Epithelial cell of prostate (primary cell): Measurements from ENCODE around the gene GHRH.

ENCODE experiments used
- DNase-seq: peaks from one replicate; pipeline ENCODE4 v3.0.0-alpha.2; 2011; ENCODE audit warnings: low read depth, low spot score
- H3K27ac ChIP-seq: fragments of 450-650 bp; 2 replicates; pipeline ENCODE4 v1.5.1; 2017; ENCODE audit warnings: mild to moderate bottlenecking

Gene GHRH

DNA sequence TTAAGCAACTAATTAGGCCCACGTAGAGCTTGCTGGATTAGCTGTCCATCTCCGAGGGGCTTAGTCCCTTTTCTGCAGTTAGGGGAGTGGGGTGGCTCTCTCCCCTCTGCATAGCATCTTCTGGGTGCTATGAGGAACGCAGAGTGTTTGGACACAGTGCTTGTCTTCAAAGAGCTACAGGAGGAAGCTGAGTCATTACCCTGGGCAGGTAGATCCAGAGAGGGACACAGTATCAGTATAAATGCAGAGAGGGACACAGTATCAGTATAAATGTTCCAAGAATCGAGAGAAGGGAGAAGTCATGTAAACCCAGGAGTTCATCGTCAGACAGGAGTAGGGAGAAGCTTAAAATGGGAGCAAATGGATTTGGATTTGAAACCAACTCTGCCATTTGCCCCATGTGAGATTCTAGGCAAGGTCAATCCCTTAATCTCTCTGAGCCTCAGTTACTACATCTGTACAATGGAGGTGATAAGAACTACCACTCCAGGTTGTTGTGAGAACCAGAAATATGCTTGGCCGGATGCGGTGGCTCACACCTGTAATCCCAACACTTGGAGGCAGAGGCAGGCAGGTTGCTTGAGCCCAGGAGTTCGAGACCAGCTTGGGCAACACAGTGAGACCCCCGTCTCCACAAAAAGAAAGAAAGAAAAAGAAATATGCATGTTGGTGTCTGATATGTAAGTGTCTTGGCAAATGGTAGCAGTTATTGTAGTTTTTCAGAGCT is 5.5 kb upstream of the GHRH start:
- no peak overlapping the region for H3K27ac ChIP-seq

DNA sequence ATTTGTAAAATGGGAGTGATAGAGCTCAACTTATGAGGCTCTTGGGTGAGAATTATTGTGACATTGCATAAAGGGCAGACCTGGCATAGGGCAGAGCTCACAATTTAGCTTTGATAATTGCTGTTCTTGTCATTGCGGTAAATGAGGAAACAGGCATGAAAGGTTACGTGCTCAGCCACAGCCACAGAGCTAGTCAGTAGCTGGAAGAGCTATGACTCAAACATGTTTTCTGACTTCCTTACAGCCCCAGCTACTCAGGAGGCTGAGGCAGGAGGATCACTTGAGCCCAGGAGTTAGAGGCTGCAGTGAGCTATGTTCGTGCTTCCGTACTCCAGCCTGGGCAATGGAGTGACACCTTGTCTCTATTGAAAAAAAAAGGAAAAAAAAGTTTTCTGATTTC is 3.5 kb upstream of the GHRH start:
- H3K27ac ChIP-seq = no peak overlapping the region
- no peak for DNase-seq

More for the DNA sequence above, 5.5 kb upstream of the GHRH start:
- no peak for DNase-seq

DNA sequence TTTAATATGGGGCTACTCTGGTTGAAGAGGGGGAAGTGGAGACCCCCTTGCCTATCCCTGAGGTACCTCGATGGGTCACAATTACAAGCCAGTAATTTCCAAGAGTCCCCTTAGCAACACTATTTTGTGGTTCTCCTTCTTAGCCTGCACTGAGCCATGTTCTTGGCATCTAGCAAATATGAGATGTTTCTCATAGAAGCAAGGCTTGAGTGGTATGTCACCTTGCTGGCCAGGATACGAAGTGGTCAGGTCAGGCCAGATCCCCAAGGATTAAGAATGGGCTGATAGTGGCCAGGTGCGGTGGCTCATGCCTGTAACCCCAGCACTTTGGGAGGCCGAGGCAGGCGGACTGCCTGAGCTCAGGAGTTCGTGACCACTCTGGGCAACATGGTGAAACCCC is 2.1 kb upstream of the GHRH start:
- DNase-seq = no peak
- no peak overlapping the region for H3K27ac ChIP-seq

DNA sequence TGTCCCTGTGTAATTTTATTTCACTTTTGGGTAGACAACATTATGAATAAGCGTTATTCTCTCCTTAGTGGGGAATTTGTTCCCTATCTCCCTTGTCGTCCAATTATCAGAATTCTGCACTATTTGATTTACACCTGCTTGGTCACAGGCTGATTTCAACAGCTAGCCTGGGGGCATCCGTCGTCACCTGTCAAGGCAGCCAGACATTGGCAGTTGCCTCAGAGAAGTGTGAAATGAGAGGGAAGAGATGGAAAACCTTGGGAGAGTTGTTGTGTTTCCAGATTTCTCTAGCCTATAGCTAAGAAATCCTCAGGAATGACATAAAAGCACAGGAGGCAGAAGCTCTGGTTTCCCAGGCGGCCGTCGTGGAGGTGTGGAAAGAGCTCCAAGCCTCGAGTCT is 891 bp upstream of the GHRH start:
- H3K27ac ChIP-seq = no peak overlapping the region
- no peak for DNase-seq

DNA sequence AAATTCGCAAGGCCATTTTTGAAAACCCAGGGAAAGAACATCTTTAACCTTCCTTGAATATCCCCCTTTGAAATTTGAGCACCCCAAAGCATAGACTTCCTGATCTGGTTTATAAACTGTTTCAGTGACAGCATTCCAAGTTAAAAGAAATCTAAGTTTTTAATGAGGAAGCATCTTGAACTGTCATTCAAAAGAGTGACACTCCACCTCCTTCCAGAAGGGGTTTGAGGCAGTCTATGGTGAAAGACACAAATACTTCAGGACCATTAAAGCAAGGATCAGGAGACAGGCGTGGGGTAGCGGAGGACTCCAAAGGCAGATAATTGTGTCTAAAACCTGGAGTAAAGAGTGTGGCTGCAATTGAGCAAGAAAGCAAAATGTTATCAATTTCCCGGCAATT is 691 bp downstream of the GHRH start:
- DNase-seq = no peak
- H3K27ac ChIP-seq = no peak overlapping the region

DNA sequence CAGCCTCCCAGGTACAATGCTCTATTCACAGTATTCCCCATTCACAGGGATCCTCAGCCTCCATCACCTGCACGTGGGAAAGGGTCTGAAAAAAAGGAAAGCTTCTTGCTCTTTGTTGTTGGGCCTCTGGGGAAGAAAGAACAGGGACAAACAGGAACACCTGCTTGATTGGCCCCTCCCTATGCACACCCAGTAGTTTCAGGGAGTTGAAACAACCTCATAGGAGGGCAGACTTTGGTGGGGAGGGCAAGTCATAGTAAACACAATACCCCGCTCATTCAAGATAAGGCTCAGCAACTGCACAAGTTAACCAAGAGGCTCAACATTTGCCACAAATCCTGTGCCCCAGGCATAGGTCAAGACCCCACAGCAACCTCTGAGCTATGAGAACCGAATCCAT is 1.7 kb downstream of the GHRH start:
- DNase-seq = no peak
- H3K27ac ChIP-seq = no peak overlapping the region

DNA sequence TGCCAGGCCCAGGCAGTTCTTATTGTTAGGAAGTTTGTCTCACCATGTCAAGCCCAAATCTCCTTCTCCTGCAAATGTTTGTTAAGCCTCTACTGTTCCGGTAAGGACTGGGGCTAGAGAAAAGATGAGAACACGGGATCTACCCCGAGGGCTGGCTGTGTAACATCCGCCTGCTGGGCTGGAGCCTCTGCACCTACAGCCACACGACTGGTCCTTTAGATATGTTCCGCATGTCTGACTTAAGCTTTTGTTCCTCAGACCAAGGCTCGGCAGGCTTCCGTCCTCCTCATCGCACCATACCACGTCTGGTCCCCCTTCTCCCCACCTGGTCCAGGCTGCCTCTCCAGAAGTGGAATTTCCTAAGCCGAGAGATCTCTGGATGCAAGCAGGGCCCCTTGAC is 2.6 kb downstream of the GHRH start:
- DNase-seq = no peak
- no peak overlapping the region for H3K27ac ChIP-seq

DNA sequence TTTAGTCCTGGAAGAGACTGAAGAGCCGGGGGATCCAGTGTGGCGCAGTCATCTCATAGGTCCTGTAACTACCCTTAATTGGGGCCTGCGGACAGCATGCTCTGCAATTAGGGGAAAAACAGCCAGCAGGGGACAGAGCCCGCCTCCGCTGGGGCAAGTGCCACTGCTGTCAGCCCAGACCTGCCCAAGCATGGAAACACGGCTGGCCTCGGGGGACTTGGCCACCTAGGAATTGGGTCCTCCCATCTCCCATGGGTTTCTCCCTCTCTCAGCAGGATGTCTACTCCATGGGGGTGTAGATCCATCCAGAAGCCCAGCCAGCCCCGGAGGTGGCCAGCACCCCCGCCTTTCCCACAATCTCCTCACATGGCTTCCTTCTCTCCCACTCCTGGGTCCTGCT is 3.6 kb downstream of the GHRH start:
- no peak for DNase-seq
- H3K27ac ChIP-seq = no peak overlapping the region

DNA sequence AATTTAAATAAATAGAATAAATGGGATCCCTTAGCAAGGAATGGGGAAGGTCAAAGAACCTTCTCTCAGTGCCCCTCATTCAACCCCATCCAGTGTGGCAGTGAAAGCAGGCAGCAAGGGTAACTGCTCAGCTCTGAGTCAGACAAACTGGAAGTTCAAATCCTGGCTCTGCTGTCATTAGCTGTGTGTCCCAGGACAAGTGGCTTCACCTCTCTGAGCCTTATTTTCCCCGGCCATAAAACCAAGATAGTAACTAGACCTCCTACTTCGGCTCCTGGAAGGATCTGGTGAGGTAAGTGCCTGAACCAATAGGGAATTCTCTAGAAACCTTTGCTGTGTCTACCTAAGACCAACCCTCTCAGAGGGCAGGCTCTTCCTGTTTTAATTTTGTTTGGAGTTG is 4.1 kb downstream of the GHRH start:
- no peak overlapping the region for H3K27ac ChIP-seq
- no peak for DNase-seq

DNA sequence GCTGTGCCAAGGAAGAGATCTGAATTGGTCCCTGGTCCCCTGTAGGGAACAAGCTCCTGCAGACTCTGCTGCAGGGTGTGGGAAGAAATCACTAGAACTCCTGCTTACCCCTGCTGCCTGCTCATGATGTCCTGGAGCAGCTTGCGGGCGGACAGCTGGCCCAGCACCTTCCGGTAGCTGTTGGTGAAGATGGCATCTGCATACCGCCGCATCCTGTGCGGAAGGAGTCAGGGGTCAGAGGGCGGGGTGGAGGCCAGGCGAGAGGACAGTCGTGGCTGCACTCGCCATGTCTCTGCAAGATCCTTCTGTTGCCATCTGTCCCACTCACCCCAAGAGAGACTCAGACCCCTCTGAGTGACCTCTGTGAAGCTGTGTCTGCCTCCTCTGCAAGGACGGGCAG is 5.3 kb downstream of the GHRH start:
- H3K27ac ChIP-seq = no peak overlapping the region
- DNase-seq = no peak

DNA sequence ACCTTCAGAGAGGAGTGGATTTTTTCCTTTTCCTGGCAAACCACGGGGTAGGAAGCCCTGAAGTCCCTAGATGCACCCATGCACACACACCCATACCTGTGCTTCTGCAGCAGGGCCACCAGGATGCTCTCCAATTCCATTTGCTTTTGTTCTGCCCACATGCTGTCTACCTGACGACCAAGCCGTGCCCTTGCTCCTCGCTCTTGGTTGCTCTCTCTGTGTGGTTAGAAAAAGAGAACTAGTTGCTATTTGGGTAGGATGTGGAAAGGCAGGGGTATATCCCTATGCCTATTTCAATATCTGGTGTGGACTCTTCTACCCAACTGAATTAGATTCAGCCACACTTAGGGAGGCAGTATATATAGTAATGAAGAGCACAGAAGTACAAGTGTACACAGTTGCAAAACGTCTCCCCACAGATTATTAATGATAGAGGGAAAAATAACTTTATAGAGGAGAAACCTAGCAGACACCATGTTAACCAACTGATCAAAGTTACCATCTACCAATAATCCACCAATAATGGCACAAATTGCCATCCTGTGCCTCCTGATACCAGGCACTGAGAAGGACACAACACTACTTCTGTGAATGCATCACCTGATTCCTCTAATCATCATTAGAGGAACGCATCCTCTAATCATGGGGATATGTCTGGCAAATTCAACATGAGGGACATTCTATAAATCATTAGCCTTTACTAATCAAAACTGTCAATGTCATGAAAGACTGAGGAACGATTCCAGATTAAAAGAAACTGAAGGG is 7.3 kb downstream of the GHRH start:
- no peak overlapping the region for H3K27ac ChIP-seq
- DNase-seq = no peak

DNA sequence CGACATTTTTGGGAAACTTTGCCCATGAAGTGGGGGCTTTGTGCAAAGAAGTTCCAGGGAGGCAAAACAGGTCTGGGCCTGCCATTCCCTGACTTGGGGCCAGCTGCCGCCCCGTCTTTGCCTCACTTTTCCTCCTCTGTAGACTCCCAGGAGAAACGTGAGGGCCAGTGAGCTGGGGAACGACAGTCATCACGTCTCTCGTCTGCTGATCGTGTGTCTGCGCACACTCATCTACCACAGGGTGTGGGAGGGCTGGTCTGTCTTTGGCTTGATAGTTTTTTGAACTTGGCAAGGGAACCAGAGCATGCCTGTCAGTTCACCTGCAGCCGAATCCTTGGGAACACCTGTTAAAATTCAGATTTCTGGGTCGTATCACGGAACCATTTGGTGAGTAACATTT is 8.5 kb downstream of the GHRH start:
- DNase-seq = no peak
- H3K27ac ChIP-seq = no peak overlapping the region

DNA sequence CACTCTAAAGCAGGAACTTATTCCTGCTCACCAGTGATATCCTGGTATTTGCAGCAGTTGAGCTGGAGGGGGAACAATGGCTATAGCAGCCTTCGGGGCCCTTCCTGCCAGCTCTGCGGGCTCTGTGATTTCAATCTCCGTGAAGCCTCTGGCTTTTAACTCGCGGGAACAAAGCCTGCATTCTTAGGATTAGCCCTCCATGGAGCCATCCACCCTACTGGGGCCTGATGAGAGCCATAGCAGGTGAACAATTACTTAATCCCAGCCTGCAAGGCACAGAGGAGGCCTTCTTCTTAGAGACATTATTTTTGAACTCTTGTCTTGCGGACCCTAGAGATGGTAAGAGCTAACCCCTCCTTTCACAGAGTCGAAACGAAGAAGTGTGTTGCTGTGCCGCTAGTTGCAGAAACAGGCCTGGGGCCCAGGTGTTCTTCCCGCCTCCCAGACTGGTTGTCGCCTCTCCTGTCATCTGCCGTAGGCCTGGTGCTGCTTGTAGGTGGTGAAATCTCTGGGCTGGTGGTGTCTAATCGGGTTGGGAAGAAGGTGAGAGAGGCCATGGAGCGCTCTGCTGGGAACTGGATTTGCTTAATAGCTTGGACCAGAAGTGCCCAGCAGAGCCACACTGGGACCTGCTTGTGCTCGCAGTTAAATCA is 9.7 kb downstream of the GHRH start:
- no peak overlapping the region for H3K27ac ChIP-seq
- no peak for DNase-seq

DNA sequence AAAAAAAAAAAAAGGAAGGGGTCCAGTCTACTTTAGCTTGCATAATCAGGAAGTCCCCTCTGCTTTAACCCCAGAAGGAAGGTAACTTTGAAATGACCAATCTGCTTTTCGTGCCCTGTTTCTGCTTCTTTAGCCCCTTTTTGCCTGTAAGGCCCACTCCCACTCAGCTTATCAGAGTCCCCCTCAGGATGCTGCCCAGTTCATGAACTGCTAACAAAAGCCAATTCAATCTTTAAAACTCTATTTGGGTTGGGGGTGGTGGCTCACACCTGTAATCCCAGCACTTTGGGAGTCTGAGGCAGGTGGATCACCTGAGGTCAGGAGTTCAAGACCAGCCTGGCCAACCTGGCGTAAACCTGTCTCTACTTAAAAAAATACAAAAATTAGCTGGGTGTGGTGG is 12.3 kb downstream of the GHRH start:
- H3K27ac ChIP-seq = no peak overlapping the region
- no peak for DNase-seq

DNA sequence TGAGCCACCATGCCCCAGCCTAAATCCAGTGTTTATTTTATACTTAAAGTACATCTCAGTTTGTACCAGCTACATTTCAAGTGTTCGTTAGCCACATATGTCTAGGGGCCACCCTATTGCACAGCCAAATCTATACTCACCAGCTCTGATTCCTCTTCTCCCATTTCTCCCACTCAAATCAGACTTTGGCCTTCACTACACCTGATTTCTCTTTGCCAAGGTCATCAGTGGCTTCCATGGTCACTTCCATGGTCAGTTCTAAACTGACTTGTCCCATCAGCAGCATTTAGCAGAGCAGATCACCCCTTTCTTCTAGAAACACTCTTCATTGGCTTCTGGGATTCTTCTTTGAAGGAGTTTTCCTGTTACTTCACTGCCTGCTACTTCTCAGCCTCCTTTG is 14.1 kb downstream of the GHRH start:
- DNase-seq = no peak
- no peak overlapping the region for H3K27ac ChIP-seq

DNA sequence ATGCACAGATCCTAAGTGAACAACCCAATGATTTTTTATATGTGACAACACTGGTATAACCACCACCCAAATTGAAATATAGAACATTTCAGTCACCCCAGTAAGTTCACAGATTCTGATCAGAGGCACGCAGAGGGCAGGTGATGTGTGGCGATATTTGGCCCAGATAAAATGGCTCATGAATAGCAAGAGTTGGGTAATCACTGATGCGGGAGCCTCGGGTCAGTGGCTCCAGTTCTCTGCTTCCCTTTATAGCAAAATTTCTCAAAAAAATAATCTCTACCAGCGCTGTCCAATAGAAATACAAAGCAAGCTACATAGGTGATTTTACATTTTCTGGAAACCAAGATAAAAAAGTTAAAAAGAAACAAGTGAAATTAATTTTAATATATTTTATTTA is 14.9 kb downstream of the GHRH start:
- DNase-seq = no peak
- H3K27ac ChIP-seq = no peak overlapping the region

DNA sequence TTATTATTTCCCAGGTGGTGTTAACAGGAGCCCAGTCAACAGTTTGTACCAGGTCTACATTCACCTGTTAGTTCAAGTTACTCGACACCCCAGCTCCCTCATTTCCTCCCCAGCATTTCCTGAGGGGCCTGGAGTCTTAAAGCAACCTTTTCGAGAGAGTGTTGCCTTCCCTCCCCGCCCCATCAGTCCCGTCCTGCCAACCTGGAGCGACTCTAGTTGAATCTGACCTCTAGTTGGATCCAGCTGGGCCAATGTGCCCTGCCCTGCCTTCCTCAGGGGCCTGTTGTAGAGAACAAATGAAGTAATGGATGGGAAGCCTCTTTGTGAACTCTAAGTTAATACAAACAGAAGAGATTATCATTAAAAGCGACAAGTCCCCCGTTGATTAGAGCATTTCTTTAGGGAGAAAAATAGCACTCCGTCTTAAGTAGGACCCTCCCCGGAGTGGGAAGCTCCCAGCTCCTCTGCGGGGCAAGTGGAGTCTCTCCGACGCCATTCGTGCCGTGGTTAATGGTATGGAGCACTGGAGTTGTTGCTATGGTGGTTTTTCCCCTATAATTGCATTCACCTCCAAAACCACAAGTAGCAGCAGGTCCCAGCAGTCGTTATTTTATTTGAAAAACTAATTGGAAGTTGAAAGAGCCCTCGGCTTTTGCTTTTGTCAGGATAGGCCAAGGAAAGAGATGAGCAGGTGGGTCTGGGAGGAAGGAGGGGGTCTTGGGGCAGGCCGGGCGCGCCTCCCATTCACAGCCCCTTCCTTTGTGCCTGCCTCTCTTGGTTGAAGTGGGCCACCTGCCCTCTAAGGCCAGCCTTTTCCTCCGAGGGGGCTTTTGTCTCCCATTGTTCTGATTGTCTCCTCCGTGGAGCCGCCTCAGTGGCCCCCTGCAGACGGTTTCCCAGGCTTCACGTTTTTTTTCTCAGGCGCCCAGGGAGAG is 16.1 kb downstream of the GHRH start:
- DNase-seq = no peak
- H3K27ac ChIP-seq = no peak overlapping the region

DNA sequence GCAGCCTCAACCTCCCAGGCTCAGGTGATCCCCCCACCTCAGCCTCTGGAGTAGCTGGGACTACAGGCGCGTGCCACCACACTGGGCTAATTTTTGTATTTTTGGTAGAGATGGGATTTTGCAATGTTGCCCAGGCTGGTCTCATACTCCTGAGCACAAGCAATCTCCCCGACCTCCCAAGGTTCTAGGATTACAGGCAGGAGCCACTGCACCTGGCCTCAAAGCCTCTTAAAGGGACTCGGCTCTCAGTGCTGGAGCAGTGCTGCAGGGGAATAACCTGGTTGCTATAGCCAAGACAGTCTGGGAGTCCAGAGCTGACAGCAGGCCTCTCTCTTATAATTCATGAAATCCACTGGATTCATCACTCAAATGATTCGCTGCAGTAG is 17.0 kb downstream of the GHRH start:
- DNase-seq = no peak
- no peak overlapping the region for H3K27ac ChIP-seq

DNA sequence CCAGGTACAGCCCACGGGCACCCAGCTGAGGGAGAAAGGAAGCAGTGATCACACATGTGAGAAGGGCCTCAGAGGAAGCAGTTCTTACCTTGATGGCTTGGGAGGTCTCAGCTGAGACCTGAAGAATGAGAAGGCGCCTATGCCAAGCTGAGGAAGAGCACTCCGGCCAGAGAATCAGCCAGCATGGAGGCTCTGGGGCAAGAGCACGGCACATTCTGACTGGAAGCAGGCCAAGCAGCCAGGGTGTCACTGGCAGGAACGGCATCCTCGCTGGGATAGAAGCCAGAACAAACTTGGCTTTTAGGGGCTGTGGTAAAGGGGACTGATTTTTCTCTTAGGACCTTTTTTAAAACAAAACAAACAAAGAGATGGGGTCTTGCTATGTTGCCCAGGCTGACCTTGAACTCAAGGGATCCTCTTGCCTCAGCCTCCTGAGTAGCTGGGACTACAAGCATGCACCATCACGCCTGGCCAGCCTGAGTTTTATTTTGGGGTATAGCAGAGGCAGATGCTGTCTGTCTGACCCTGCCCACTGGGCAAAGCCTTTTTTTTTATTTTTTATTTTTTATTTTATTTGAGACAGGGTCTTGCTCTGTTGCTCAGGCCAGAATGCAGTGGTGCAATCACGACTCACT is 17.6 kb downstream of the GHRH start:
- H3K27ac ChIP-seq = no peak overlapping the region
- no peak for DNase-seq
